GM12878 (cell line): ENCODE results near the gene FASTK. TPM values are rescaled to one million over a fixed set of nuclear protein-coding genes. Genes with fewer than 3 reads are reported as not detected.

ENCODE experiments used
- ATAC-seq: fragments of 200-7000 bp; cut with Tn5 transposase; 3 replicates; pipeline ENCODE4 v1.9.1; 2020; ENCODE audit warnings: mild to moderate bottlenecking, moderate library complexity
- BruUV-seq: library from RNA; stranded (reverse); fragments of 400-500 nt; replicated peaks from 2 replicates; lab custom pipeline; 2021; lab: Mats Ljungman, UMichigan
- CTCF ChIA-PET: fragments of 300-600 bp; sonication (Branson Sonifier 250); formaldehyde crosslinking; extraction: SDS; loops from one replicate; lab custom pipeline; 2021; ENCODE audit warnings: inconsistent platforms; lab: Yijun Ruan, JAX
- POLR2A ChIA-PET: fragments of 350-600 bp; formaldehyde crosslinking; extraction: SDS; loops from one replicate; lab custom pipeline; 2021; ENCODE audit warnings: inconsistent platforms; lab: Charles Lee
- RAD21 ChIA-PET: fragments of 300-600 bp; sonication (Branson Sonifier 250); formaldehyde crosslinking; loops from one replicate; lab custom pipeline; 2023; ENCODE audit warnings: antibody characterized with exemption; ENCODE audit not compliant: unreplicated experiment; lab: Charles Lee
- SMC1A ChIA-PET: fragments of 300-600 bp; sonication (Branson Sonifier 250); formaldehyde crosslinking; loops from one replicate; lab custom pipeline; 2023; ENCODE audit not compliant: unreplicated experiment, uncharacterized antibody; lab: Charles Lee
- DNase-seq: peaks from one replicate; pipeline ENCODE4 v3.0.0-alpha.2; 2011; ENCODE audit warnings: low read depth, low spot score
- FAIRE-seq: peaks from 3 replicates; lab custom pipeline; 2011; peaks lifted over from hg19 to GRCh38; lab: Jason Lieb, UNC
- H2AFZ ChIP-seq: 2 replicates; pipeline ENCODE4 v1.6.0; 2011; ENCODE audit warnings: low read depth, low read length, control low read depth; ENCODE audit not compliant: control insufficient read depth
- H3K27ac ChIP-seq: 2 replicates; pipeline ENCODE4 v1.5.1; 2011; ENCODE audit warnings: control low read depth; ENCODE audit not compliant: control insufficient read depth, insufficient read depth
- H3K27me3 ChIP-seq, 2 experiments: replicated peaks in 1 of 2; 2 replicates each; pipeline versions ENCODE4 v1.6.0 to v1.6.1; 2011; ENCODE audit warnings: low read length in 1 of 2; ENCODE audit not compliant: control insufficient read depth in 2 of 2, insufficient read depth in 2 of 2
- H3K36me3 ChIP-seq, 2 experiments: 2 replicates each; pipeline ENCODE4 v1.5.1; 2011; ENCODE audit warnings: low read length in 1 of 2; ENCODE audit not compliant: control insufficient read depth in 2 of 2, insufficient read depth in 2 of 2
- H3K4me1 ChIP-seq: 2 replicates; pipeline ENCODE4 v1.6.1; 2011; ENCODE audit warnings: mild to moderate bottlenecking, low read length, moderate library complexity, mixed read lengths; ENCODE audit not compliant: control insufficient read depth, insufficient read depth
- H3K4me2 ChIP-seq: 2 replicates; pipeline ENCODE4 v1.6.0; 2011; ENCODE audit warnings: control low read depth; ENCODE audit not compliant: control insufficient read depth, insufficient read depth
- H3K4me3 ChIP-seq: fragments of 200-600 bp; sonication (generic); 2 replicates; pipeline ENCODE4 v1.5.1; 2016
- H3K79me2 ChIP-seq: 2 replicates; pipeline ENCODE4 v1.6.0; 2011; ENCODE audit warnings: low read length; ENCODE audit not compliant: control insufficient read depth, insufficient read depth
- H3K9ac ChIP-seq: 2 replicates; pipeline ENCODE4 v1.8.0; 2011; ENCODE audit warnings: low read length, control low read depth, mixed read lengths; ENCODE audit not compliant: control insufficient read depth, insufficient read depth
- H3K9me3 ChIP-seq: replicated peaks from 3 replicates; pipeline ENCODE4 v1.5.1; 2011; ENCODE audit warnings: mild to moderate bottlenecking, low read length; ENCODE audit not compliant: control insufficient read depth, insufficient read depth
- H4K20me1 ChIP-seq: 2 replicates; pipeline ENCODE4 v1.6.0; 2011; ENCODE audit not compliant: control insufficient read depth, insufficient read depth
- CHD1 ChIP-seq: IDR thresholded peaks from 2 replicates; pipeline ENCODE4 v1.6.1; 2012; ENCODE audit warnings: low read depth, low read length, improper control_type of control experiment
- GATAD2B ChIP-seq: fragments of 450-650 bp; conservative IDR thresholded peaks from 2 replicates; pipeline ENCODE4 v1.6.1; 2017; ENCODE audit warnings: low read depth, mild to moderate bottlenecking, moderate library complexity
- IKZF1 ChIP-seq: fragments of 450-650 bp; conservative IDR thresholded peaks from 2 replicates; pipeline ENCODE4 v1.6.1; 2017; ENCODE audit warnings: antibody characterized with exemption, mild to moderate bottlenecking
- LARP7 ChIP-seq: fragments of 450-650 bp; IDR thresholded peaks from 2 replicates; pipeline ENCODE4 v1.6.1; 2017; ENCODE audit warnings: mild to moderate bottlenecking
- NFYA ChIP-seq: IDR thresholded peaks from 2 replicates; pipeline ENCODE4 v1.6.1; 2011; ENCODE audit warnings: low read depth, mild to moderate bottlenecking, low read length, improper control_type of control experiment, borderline replicate concordance
- NR2C1 ChIP-seq: fragments of 450-650 bp; IDR thresholded peaks from 2 replicates; pipeline ENCODE4 v1.6.1; 2017; ENCODE audit warnings: antibody characterized with exemption, mild to moderate bottlenecking, moderate library complexity
- WGBS: methylation state at CpG from one replicate; pipeline ENCODE4 v1.1.6; 2016; ENCODE audit warnings: low lambda C conversion rate; ENCODE audit not compliant: insufficient replicate concordance, insufficient coverage; ENCODE audit errors: missing lambda C conversion rate; 5-methylcytosine and 5-hydroxymethylcytosine counted together
- in situ Hi-C: fragments of 300-500 bp; cut with MboI; formaldehyde crosslinking; loops from 9 replicates; pipeline ENCODE4 v1.14.3; 2018; ENCODE audit warnings: mixed read lengths
- intact Hi-C: fragments of 100-400 bp; cut with micrococcal nuclease; formaldehyde crosslinking; loops from one replicate; pipeline ENCODE4 v1.14.2; 2022; ENCODE audit not compliant: unreplicated experiment
- polyA plus RNA-seq, 11 experiments: library from polyadenylated mRNA; depleted of rRNA in 4 of 11; unstranded in 6 of 11; stranded (reverse) in 5 of 11; fragments of >200 nt; fragmentation: Nextera tagmentation in 4 of 11; fragmentation: Illumina TruSeq in 1 of 11; extraction: Ambion mirVana in 4 of 11; extraction: Trizol in 1 of 11; gene quantifications; 1 replicate in 1 of 11; 2 replicates in 10 of 11; pipeline versions ENCODE4 v1.2.1 to v1.2.3, GENCODE V29; 2011 to 2016; ENCODE audit warnings: inconsistent platforms in 2 of 11, missing spikeins in 2 of 11, low read depth in 1 of 11
- total RNA-seq, 4 experiments: library from RNA; depleted of rRNA in 3 of 4; stranded (reverse); fragments of >200 nt in 3 of 4; fragmentation: Illumina TruSeq in 1 of 4; extraction: Trizol in 1 of 4; gene quantifications; 2 replicates each; pipeline versions ENCODE4 v1.2.1 to v1.2.3, GENCODE V29; 2013 to 2021
- TF ChIP-seq, protein P1 (sequence below): fragments of 450-650 bp; formaldehyde crosslinking; IDR thresholded peaks from 2 replicates; pipeline ENCODE4 v1.4.0; 2022; ENCODE audit warnings: mild to moderate bottlenecking, moderate library complexity
- TF ChIP-seq, protein P2 (sequence below): fragments of 450-650 bp; IDR thresholded peaks from 2 replicates; pipeline ENCODE4 v1.6.1; 2016; ENCODE audit warnings: mild to moderate bottlenecking, moderate library complexity, borderline replicate concordance
- TF ChIP-seq, protein P3 (sequence below): fragments of 450-650 bp; IDR thresholded peaks from 2 replicates; pipeline ENCODE4 v1.6.1; 2017; ENCODE audit warnings: mild to moderate bottlenecking, moderate library complexity

Gene FASTK
- total and polyA plus RNA-seq, 10 of the 15 experiments (the other 5 are each of a cell fraction or from before 2014, with no cell fraction given), result 0.19 to 102 (median 54.5) TPM

DNA sequence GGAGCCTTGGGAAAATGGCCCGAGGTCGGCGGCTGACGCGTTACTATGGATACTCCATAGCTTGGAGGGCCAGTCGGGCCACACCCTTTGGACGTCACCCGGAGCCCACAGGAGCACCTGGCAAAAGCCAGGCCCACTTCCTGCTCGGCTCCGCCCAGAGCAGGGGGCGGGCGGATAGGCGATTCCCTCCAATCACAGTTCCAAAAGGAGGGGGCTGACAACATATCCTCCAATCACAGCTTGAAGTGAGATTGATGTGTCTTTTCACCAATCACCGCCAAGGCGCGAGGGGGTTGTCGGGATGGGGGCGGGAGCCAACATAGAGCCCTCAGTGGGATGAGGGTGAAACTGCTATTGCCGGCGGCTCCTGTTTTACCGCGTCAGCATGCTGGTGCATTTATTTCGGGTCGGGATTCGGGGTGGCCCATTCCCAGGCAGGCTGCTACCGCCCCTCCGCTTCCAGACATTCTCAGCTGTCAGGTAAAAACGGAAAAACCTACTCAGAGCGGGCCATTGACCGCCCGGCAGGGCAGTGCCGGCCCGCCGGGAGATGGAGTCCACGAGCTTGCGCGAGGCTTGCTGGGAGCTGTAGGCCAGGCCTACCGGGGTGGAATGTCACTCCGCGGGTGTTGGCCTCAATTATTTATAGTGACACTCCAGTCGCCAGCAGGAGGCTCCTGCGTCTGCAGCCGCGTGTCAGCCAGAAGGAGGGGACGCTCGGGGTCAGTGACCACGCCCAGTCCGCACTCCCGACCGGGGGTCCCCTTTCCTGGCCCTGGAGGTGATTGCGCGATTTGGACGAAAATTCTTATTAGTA, 52.3 kb downstream of the FASTK start, which contains the start of gene ABCB8:
Gene ABCB8, plus strand, starts transcription at position 320 of the 817 bp plus-strand sequence. Its CDS starts 66 bp downstream, at position 386.
- H4K20me1 ChIP-seq, result no peaks in the 10 kb centered on the region
- H2AFZ ChIP-seq, result peak within 1 kb of the TSS; percentile 90
- peak within 1 kb of the TSS; percentile 70 for H3K4me2 ChIP-seq
- DNase-seq (peak; percentile 98), FAIRE-seq (peak; percentile 99), ATAC-seq (peak; percentile 96)
- no peaks in the 10 kb centered on the region; a peak in 1 of 4 replicates for H3K27me3 ChIP-seq
- H3K79me2 ChIP-seq, result no peaks in the 10 kb centered on the region; the same call in 1 of the 2 replicates
- peaks cover 0 to 3% of the 10 kb centered on the region in 2 experiments; a peak in 1 of 4 replicates for H3K36me3 ChIP-seq
- H3K27ac ChIP-seq, result peak within 1 kb of the TSS; percentile 47
- H3K9ac ChIP-seq, result peak within 1 kb of the TSS; percentile 42
- TSS peak; percentile 92 for BruUV-seq
- intact Hi-C loops (loop anchor here (1.0 to 2.0 kb wide), 3 partner anchors 30 to 82 kb away; partner anchors contain the start of gene TMUB1), in situ Hi-C loops (no loop called here)
- CTCF ChIA-PET, result interaction anchor here (0.7 to 6.0 kb wide), 15 partner anchors 10 to 250 kb away, joined by 3 to 35 read pairs (median 4); partner anchors contain the start of genes ABCF2 and CDK5
- POLR2A ChIA-PET, result interaction anchor here (0.5 to 2.4 kb wide), 6 partner anchors 30 to 1845 kb away, joined by 3 to 14 read pairs (median 3); partner anchors contain the start of genes FASTK and TMUB1
- no peaks in the 10 kb centered on the region for H3K9me3 ChIP-seq
- peaks cover 4% of the 10 kb centered on the region for H3K4me1 ChIP-seq
- peak within 1 kb of the TSS; percentile 81 for H3K4me3 ChIP-seq
- SMC1A ChIA-PET, result interaction anchor here (0.7 to 2.3 kb wide), 8 partner anchors 10 to 748 kb away, joined by 3 to 16 read pairs (median 4); partner anchors contain the start of genes ABCF2 and AGAP3
- RAD21 ChIA-PET, result interaction anchor here (0.7 to 1.5 kb wide), 9 partner anchors 18 to 199 kb away, joined by 3 to 10 read pairs (median 3); partner anchors contain the start of gene FASTK
- under 1% methylated on average over 53 of the region's 53 CpGs for WGBS
- TF ChIP-seq NFYA (peak; percentile 86), LARP7 (peak; percentile 86), GATAD2B (0 out of 2 replicates have a peak, but pooled peaks have one; percentile 10), CHD1 (no peak), NR2C1 (peak; percentile 57), IKZF1 (peak; percentile 94)
- TF ChIP-seq, protein P1, sequence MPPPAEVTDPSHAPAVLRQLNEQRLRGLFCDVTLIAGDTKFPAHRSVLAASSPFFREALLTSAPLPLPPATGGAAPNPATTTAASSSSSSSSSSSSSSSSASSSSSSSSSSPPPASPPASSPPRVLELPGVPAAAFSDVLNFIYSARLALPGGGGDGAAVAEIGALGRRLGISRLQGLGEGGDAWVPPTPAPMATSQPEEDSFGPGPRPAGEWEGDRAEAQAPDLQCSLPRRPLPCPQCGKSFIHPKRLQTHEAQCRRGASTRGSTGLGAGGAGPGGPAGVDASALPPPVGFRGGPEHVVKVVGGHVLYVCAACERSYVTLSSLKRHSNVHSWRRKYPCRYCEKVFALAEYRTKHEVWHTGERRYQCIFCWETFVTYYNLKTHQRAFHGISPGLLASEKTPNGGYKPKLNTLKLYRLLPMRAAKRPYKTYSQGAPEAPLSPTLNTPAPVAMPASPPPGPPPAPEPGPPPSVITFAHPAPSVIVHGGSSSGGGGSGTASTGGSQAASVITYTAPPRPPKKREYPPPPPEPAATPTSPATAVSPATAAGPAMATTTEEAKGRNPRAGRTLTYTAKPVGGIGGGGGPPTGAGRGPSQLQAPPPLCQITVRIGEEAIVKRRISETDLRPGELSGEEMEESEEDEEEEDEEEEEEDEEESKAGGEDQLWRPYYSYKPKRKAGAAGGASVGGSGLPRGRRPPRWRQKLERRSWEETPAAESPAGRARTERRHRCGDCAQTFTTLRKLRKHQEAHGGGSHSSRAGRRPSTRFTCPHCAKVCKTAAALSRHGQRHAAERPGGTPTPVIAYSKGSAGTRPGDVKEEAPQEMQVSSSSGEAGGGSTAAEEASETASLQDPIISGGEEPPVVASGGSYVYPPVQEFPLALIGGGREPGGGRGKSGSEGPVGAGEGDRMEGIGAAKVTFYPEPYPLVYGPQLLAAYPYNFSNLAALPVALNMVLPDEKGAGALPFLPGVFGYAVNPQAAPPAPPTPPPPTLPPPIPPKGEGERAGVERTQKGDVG (CRISPR knock-in tag), result no peak
- TF ChIP-seq, protein P2, sequence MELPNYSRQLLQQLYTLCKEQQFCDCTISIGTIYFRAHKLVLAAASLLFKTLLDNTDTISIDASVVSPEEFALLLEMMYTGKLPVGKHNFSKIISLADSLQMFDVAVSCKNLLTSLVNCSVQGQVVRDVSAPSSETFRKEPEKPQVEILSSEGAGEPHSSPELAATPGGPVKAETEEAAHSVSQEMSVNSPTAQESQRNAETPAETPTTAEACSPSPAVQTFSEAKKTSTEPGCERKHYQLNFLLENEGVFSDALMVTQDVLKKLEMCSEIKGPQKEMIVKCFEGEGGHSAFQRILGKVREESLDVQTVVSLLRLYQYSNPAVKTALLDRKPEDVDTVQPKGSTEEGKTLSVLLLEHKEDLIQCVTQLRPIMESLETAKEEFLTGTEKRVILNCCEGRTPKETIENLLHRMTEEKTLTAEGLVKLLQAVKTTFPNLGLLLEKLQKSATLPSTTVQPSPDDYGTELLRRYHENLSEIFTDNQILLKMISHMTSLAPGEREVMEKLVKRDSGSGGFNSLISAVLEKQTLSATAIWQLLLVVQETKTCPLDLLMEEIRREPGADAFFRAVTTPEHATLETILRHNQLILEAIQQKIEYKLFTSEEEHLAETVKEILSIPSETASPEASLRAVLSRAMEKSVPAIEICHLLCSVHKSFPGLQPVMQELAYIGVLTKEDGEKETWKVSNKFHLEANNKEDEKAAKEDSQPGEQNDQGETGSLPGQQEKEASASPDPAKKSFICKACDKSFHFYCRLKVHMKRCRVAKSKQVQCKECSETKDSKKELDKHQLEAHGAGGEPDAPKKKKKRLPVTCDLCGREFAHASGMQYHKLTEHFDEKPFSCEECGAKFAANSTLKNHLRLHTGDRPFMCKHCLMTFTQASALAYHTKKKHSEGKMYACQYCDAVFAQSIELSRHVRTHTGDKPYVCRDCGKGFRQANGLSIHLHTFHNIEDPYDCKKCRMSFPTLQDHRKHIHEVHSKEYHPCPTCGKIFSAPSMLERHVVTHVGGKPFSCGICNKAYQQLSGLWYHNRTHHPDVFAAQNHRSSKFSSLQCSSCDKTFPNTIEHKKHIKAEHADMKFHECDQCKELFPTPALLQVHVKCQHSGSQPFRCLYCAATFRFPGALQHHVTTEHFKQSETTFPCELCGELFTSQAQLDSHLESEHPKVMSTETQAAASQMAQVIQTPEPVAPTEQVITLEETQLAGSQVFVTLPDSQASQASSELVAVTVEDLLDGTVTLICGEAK, result peak; percentile 64; the same call in 1 of the 2 replicates
- TF ChIP-seq, protein P3, sequence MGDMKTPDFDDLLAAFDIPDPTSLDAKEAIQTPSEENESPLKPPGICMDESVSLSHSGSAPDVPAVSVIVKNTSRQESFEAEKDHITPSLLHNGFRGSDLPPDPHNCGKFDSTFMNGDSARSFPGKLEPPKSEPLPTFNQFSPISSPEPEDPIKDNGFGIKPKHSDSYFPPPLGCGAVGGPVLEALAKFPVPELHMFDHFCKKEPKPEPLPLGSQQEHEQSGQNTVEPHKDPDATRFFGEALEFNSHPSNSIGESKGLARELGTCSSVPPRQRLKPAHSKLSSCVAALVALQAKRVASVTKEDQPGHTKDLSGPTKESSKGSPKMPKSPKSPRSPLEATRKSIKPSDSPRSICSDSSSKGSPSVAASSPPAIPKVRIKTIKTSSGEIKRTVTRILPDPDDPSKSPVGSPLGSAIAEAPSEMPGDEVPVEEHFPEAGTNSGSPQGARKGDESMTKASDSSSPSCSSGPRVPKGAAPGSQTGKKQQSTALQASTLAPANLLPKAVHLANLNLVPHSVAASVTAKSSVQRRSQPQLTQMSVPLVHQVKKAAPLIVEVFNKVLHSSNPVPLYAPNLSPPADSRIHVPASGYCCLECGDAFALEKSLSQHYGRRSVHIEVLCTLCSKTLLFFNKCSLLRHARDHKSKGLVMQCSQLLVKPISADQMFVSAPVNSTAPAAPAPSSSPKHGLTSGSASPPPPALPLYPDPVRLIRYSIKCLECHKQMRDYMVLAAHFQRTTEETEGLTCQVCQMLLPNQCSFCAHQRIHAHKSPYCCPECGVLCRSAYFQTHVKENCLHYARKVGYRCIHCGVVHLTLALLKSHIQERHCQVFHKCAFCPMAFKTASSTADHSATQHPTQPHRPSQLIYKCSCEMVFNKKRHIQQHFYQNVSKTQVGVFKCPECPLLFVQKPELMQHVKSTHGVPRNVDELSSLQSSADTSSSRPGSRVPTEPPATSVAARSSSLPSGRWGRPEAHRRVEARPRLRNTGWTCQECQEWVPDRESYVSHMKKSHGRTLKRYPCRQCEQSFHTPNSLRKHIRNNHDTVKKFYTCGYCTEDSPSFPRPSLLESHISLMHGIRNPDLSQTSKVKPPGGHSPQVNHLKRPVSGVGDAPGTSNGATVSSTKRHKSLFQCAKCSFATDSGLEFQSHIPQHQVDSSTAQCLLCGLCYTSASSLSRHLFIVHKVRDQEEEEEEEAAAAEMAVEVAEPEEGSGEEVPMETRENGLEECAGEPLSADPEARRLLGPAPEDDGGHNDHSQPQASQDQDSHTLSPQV, result no peak
